ENCODE measurements around the gene RIMBP2.

DNA sequence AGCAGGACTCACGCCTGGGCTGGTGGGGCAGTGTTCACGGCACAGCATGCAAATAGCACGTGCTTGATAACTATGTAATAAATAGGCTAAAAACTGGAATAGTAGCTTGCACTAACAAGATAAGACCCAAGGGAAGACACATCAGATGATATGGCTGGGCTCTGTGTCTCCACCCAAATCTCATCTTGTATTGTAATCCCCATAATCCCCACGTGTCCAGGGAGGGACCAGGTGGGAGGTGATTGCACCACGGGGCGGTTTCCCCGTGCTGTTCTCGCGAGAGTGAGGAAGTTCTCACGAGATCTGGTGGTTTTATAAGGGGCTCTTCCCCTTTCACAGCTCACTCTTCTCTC lies 46.9 kb downstream of the RIMBP2 start:
- TF ChIP-seq, protein P1, sequence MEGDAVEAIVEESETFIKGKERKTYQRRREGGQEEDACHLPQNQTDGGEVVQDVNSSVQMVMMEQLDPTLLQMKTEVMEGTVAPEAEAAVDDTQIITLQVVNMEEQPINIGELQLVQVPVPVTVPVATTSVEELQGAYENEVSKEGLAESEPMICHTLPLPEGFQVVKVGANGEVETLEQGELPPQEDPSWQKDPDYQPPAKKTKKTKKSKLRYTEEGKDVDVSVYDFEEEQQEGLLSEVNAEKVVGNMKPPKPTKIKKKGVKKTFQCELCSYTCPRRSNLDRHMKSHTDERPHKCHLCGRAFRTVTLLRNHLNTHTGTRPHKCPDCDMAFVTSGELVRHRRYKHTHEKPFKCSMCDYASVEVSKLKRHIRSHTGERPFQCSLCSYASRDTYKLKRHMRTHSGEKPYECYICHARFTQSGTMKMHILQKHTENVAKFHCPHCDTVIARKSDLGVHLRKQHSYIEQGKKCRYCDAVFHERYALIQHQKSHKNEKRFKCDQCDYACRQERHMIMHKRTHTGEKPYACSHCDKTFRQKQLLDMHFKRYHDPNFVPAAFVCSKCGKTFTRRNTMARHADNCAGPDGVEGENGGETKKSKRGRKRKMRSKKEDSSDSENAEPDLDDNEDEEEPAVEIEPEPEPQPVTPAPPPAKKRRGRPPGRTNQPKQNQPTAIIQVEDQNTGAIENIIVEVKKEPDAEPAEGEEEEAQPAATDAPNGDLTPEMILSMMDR (conservative IDR thresholded peaks at IDR 0.05 in 1 of 2, IDR thresholded peaks at IDR 0.05 in 1 of 2; ENCODE audit: low read depth in 1 of 2, low read length in 2 of 2): no peak
- no peak for TF ChIP-seq EZH2 (IDR thresholded peaks at IDR 0.05; ENCODE audit: low read length, missing control alignments)

All from fibroblast of lung (primary cell).